ENCODE data around the gene MGAT4A. TPM values are rescaled to one million over a fixed set of nuclear protein-coding genes. Genes with fewer than 3 reads are reported as not detected.

The MGAT4A gene
- total RNA-seq, 2 experiments from 2014 or later: 200 to 204 TPM

GRCh38 chr2:98573426-98573825, 157.5 kb downstream of the MGAT4A start:
- Histone ChIP-seq H3K36me3 (ENCODE audit: insufficient read depth, low read length) (peaks cover 99% of the 10 kb centered on the region), H3K27me3 (ENCODE audit: control insufficient read depth in 1 of 2, insufficient read depth in 2 of 2, low read length in 2 of 2) (no peaks in the 10 kb centered on the region), H3K9me3 (ENCODE audit: control insufficient read depth in 1 of 2, insufficient read depth in 1 of 2, low read length in 2 of 2) (no peaks in the 10 kb centered on the region), H3K4me1 (ENCODE audit: insufficient read depth, low read length) (no peaks in the 10 kb centered on the region), H3K4me3 (ENCODE audit: low read length) (no peak overlapping the region), H3K27ac (ENCODE audit: low read depth in 1 of 2, low read length in 2 of 2) (no peak overlapping the region)
- H3K9me3 Mint-ChIP-seq: no peaks in the 10 kb centered on the region
- intact Hi-C loops (cut with DNase I, micrococcal nuclease): no loop called here
- no peak for TF ChIP-seq CTCF (IDR thresholded peaks at IDR 0.05)
- H3K4me3 Mint-ChIP-seq: no peak overlapping the region
- POLR2A ChIA-PET: no interaction called here
- no peaks in the 10 kb centered on the region for H3K4me1 Mint-ChIP-seq (ENCODE audit: low read depth)
- H3K27me3 Mint-ChIP-seq: no peaks in the 10 kb centered on the region
- H3K36me3 Mint-ChIP-seq (ENCODE audit: low read depth): peaks cover 97% of the 10 kb centered on the region
- ATAC-seq (ENCODE audit: poor library complexity) (no peak), DNase-seq (no peak)
- CTCF ChIA-PET: no interaction called here
- peak overlapping the region; percentile 42 for H3K27ac Mint-ChIP-seq

- Mint-ChIP-seq H3K27ac (no peak overlapping the region), H3K4me3 (no peak overlapping the region), H3K9me3 (no peaks in the 10 kb centered on the region), H3K36me3 (ENCODE audit: low read depth) (peaks cover 94% of the 10 kb centered on the region), H3K27me3 (no peaks in the 10 kb centered on the region), H3K4me1 (ENCODE audit: low read depth) (no peaks in the 10 kb centered on the region)
- peaks cover 99% of the 10 kb centered on the region for H3K36me3 ChIP-seq (ENCODE audit: insufficient read depth, low read length)
- H3K27me3 ChIP-seq (ENCODE audit: control insufficient read depth in 1 of 2, insufficient read depth in 2 of 2, low read length in 2 of 2): no peaks in the 10 kb centered on the region
- ATAC-seq (ENCODE audit: poor library complexity) (no peak), DNase-seq (no peak)
- intact Hi-C loops (cut with DNase I, micrococcal nuclease): no loop called here
- no peaks in the 10 kb centered on the region for H3K9me3 ChIP-seq (ENCODE audit: control insufficient read depth in 1 of 2, insufficient read depth in 1 of 2, low read length in 2 of 2)
- POLR2A ChIA-PET: no interaction called here
- CTCF ChIA-PET: no interaction called here
- H3K27ac ChIP-seq (ENCODE audit: low read depth in 1 of 2, low read length in 2 of 2): no peak overlapping the region
- no peak overlapping the region for H3K4me3 ChIP-seq (ENCODE audit: low read length)
- no peaks in the 10 kb centered on the region for H3K4me1 ChIP-seq (ENCODE audit: insufficient read depth, low read length)
- TF ChIP-seq CTCF (IDR thresholded peaks at IDR 0.05): no peak
Measured at GRCh38 chr2:98572676-98573075, 158.3 kb downstream of the MGAT4A start.

GRCh38 chr2:98572211-98572610, 158.7 kb downstream of the MGAT4A start:
- H3K4me3 ChIP-seq (ENCODE audit: low read length): no peak overlapping the region
- intact Hi-C loops (cut with DNase I, micrococcal nuclease): no loop called here
- no peaks in the 10 kb centered on the region for H3K9me3 ChIP-seq (ENCODE audit: control insufficient read depth in 1 of 2, insufficient read depth in 1 of 2, low read length in 2 of 2)
- H3K27me3 ChIP-seq (ENCODE audit: control insufficient read depth in 1 of 2, insufficient read depth in 2 of 2, low read length in 2 of 2): no peaks in the 10 kb centered on the region
- no peak for DNase-seq
- CTCF ChIA-PET: no interaction called here
- Mint-ChIP-seq H3K27me3 (no peaks in the 10 kb centered on the region), H3K4me1 (ENCODE audit: low read depth) (no peaks in the 10 kb centered on the region), H3K9me3 (no peaks in the 10 kb centered on the region), H3K27ac (no peak overlapping the region), H3K4me3 (no peak overlapping the region), H3K36me3 (ENCODE audit: low read depth) (peaks cover 93% of the 10 kb centered on the region)
- H3K4me1 ChIP-seq (ENCODE audit: insufficient read depth, low read length): no peaks in the 10 kb centered on the region
- TF ChIP-seq CTCF (IDR thresholded peaks at IDR 0.05): no peak
- no peak for ATAC-seq (ENCODE audit: poor library complexity)
- POLR2A ChIA-PET: no interaction called here
- peaks cover 99% of the 10 kb centered on the region for H3K36me3 ChIP-seq (ENCODE audit: insufficient read depth, low read length)
- H3K27ac ChIP-seq (ENCODE audit: low read depth in 1 of 2, low read length in 2 of 2): no peak overlapping the region
